Gastroesophageal sphincter (tissue), 3 donors: ENCODE measurements around the gene TSSK1B.

Experiments used
- CTCF ChIP-seq, 4 experiments: fragments of 200-600 bp in 2 of 4; fragments of 450-650 bp in 2 of 4; sonication (generic) in 1 of 4; IDR thresholded peaks; one replicate each; pipeline ENCODE4 v1.5.1; 2017 to 2019; ENCODE audit warnings: antibody characterized with exemption in 4 of 4, mild to moderate bottlenecking in 2 of 4, moderate library complexity in 2 of 4
- POLR2A ChIP-seq, 2 donors: fragments of 450-650 bp; IDR thresholded peaks; one replicate each; pipeline ENCODE4 v1.6.1; 2017; ENCODE audit warnings: antibody characterized with exemption in 2 of 2, mild to moderate bottlenecking in 2 of 2, moderate library complexity in 1 of 2

GRCh38 chr5:113384782-113385285, 50.0 kb downstream of the TSSK1B start:
- TF ChIP-seq POLR2A (IDR thresholded peaks at IDR 0.05), result no peak
- no peak for TF ChIP-seq CTCF (IDR thresholded peaks at IDR 0.05)
